HCT116 (cell line): ENCODE measurements around the gene CIC. TPM values are rescaled to one million over a fixed set of nuclear protein-coding genes. Genes with fewer than 3 reads are reported as not detected.

ENCODE experiments used
- ATAC-seq: fragments of 200-7000 bp; cut with Tn5 transposase; 2 replicates; pipeline ENCODE4 v1.9.1; 2020; ENCODE audit warnings: mild to moderate bottlenecking, moderate library complexity
- BruUV-seq: library from RNA; stranded (reverse); fragments of 400-500 nt; replicated peaks from 2 replicates; lab custom pipeline; 2021; lab: Mats Ljungman, UMichigan
- CTCF ChIA-PET: fragments of 300-600 bp; sonication (Branson Sonifier 250); formaldehyde crosslinking; loops from one replicate; lab custom pipeline; 2021; ENCODE audit warnings: antibody characterized with exemption; lab: Charles Lee
- POLR2A ChIA-PET: fragments of 300-600, 350-600 bp; sonication (Branson Sonifier 250); formaldehyde crosslinking; loops from one replicate; lab custom pipeline; 2021; ENCODE audit warnings: antibody characterized with exemption; lab: Charles Lee
- RAD21 ChIA-PET, 2 experiments: fragments of 300-600 bp; sonication (Branson Sonifier 250); formaldehyde crosslinking; loops; one replicate each; lab custom pipeline; 2023; ENCODE audit warnings: low total read pairs in 2 of 2; ENCODE audit not compliant: uncharacterized antibody in 2 of 2, unreplicated experiment in 2 of 2, low non-redundant PET in 1 of 2; lab: Charles Lee
- DNase-seq: peaks from one replicate; pipeline ENCODE4 v3.0.0-alpha.2; 2010; ENCODE audit warnings: low read depth, low spot score
- H2AFZ ChIP-seq: fragments of 200-600 bp; shearing (Covaris generic), sonication (generic); 2 replicates; pipeline ENCODE4 v1.6.1; 2017; ENCODE audit warnings: low read depth, mixed run types, mixed read lengths, antibody characterized with exemption, low read length; ENCODE audit not compliant: poor library complexity, severe bottlenecking
- H3K27ac ChIP-seq: 2 replicates; pipeline ENCODE4 v1.5.1; 2012; ENCODE audit warnings: low read depth, low read length
- H3K27me3 ChIP-seq: fragments of 200-600 bp; sonication (generic); 2 replicates; pipeline ENCODE4 v1.6.1; 2016; ENCODE audit warnings: mixed run types, low read length, mixed read lengths; ENCODE audit not compliant: insufficient read depth
- H3K36me3 ChIP-seq, 2 experiments: fragments of 200-500 bp in 1 of 2; fragments of 200-600 bp in 1 of 2; sonication (Bioruptor generic) in 1 of 2; sonication (generic) in 1 of 2; 2 replicates each; pipeline versions ENCODE4 v1.5.1 to v1.6.1; 2014 to 2016; ENCODE audit warnings: low read length in 2 of 2, inconsistent platforms in 1 of 2, mixed read lengths in 1 of 2, mixed run types in 1 of 2; ENCODE audit not compliant: insufficient read depth in 2 of 2, control insufficient read depth in 1 of 2
- H3K4me1 ChIP-seq, 2 experiments: fragments of 200-600 bp in 1 of 2; sonication (generic) in 1 of 2; 2 replicates each; pipeline versions ENCODE4 v1.5.1 to v1.6.1; 2012 to 2017; ENCODE audit warnings: low read length in 2 of 2, inconsistent platforms in 1 of 2, mild to moderate bottlenecking in 1 of 2, mixed read lengths in 1 of 2, mixed run types in 1 of 2, moderate library complexity in 1 of 2; ENCODE audit not compliant: insufficient read depth in 2 of 2, control insufficient read depth in 1 of 2
- H3K4me2 ChIP-seq: fragments of 200-600 bp; sonication (generic); 2 replicates; pipeline ENCODE4 v1.6.1; 2017; ENCODE audit warnings: mixed run types, low read length, mixed read lengths
- H3K4me3 ChIP-seq, 2 experiments: fragments of 200-600 bp in 1 of 2; sonication (generic) in 1 of 2; replicated peaks in 1 of 2; 2 replicates each; pipeline ENCODE4 v1.5.1; 2011 to 2016; ENCODE audit warnings: low read length in 2 of 2, control low read depth in 1 of 2, low read depth in 1 of 2, mild to moderate bottlenecking in 1 of 2, mixed read lengths in 1 of 2, mixed run types in 1 of 2
- H3K79me2 ChIP-seq: fragments of 200-600 bp; sonication (generic); 2 replicates; pipeline ENCODE4 v1.6.1; 2017; ENCODE audit warnings: mild to moderate bottlenecking, mixed run types, low read length, moderate library complexity, mixed read lengths; ENCODE audit not compliant: insufficient read depth
- H3K9ac ChIP-seq: fragments of 200-600 bp; sonication (generic); 2 replicates; pipeline ENCODE4 v1.6.1; 2016; ENCODE audit warnings: low read length, mixed read lengths
- H3K9me2 ChIP-seq: fragments of 200-600 bp; sonication (generic), shearing (Covaris generic); 2 replicates; pipeline ENCODE4 v1.6.1; 2017; ENCODE audit warnings: mixed run types, mild to moderate bottlenecking, moderate library complexity; ENCODE audit not compliant: insufficient read depth
- H3K9me3 ChIP-seq, 2 experiments: fragments of 200-500 bp in 1 of 2; fragments of 200-600 bp in 1 of 2; sonication (Bioruptor generic) in 1 of 2; sonication (generic) in 1 of 2; 2 replicates each; pipeline ENCODE4 v1.6.1; 2014 to 2017; ENCODE audit warnings: low read length in 2 of 2, mixed read lengths in 2 of 2, inconsistent platforms in 1 of 2, low read depth in 1 of 2, mild to moderate bottlenecking in 1 of 2, mixed run types in 1 of 2, moderate library complexity in 1 of 2; ENCODE audit not compliant: control insufficient read depth in 1 of 2, insufficient read depth in 1 of 2
- H4K20me1 ChIP-seq: fragments of 200-600 bp; sonication (generic), shearing (Covaris generic); 2 replicates; pipeline ENCODE4 v1.6.1; 2017; ENCODE audit warnings: mixed run types, mild to moderate bottlenecking, moderate library complexity; ENCODE audit not compliant: insufficient read depth
- ATF3 ChIP-seq: IDR thresholded peaks from 2 replicates; pipeline ENCODE4 v1.6.1; 2012
- CEBPB ChIP-seq: IDR thresholded peaks from 2 replicates; pipeline ENCODE4 v1.6.1; 2012; ENCODE audit warnings: low read depth
- CTCF ChIP-seq, 3 experiments: fragments of 200-600 bp in 1 of 3; sonication (generic) in 1 of 3; IDR thresholded peaks in 2 of 3; conservative IDR thresholded peaks in 1 of 3; 2 replicates each; pipeline ENCODE4 v1.5.1; 2012 to 2017; ENCODE audit warnings: low read depth in 2 of 3, low read length in 2 of 3, antibody characterized with exemption in 1 of 3, borderline replicate concordance in 1 of 3, control low read depth in 1 of 3, mild to moderate bottlenecking in 1 of 3, mixed read lengths in 1 of 3, mixed run types in 1 of 3, moderate library complexity in 1 of 3; ENCODE audit not compliant: insufficient read depth in 1 of 3
- EGR1 ChIP-seq: IDR thresholded peaks from 2 replicates; pipeline ENCODE4 v1.6.1; 2012; ENCODE audit warnings: low read depth
- EZH2 ChIP-seq: fragments of 200-600 bp; sonication (generic); IDR thresholded peaks from 2 replicates; pipeline ENCODE4 v1.6.1; 2017; ENCODE audit warnings: antibody characterized with exemption, mixed run types
- FOSL1 ChIP-seq: IDR thresholded peaks from 2 replicates; pipeline ENCODE4 v1.6.1; 2012; ENCODE audit warnings: low read depth
- JUND ChIP-seq: IDR thresholded peaks from 2 replicates; pipeline ENCODE4 v1.6.1; 2012
- MAX ChIP-seq: IDR thresholded peaks from 2 replicates; pipeline ENCODE4 v1.6.1; 2012
- POLR2A ChIP-seq: IDR thresholded peaks from 2 replicates; pipeline ENCODE4 v1.7.0; 2011; ENCODE audit warnings: borderline replicate concordance; ENCODE audit not compliant: insufficient read depth, insufficient read length; ENCODE audit errors: extremely low read depth
- POLR2AphosphoS5 ChIP-seq: IDR thresholded peaks from 2 replicates; pipeline ENCODE4 v1.6.1; 2011; ENCODE audit warnings: mild to moderate bottlenecking, low read depth, low read length, moderate library complexity
- RAD21 ChIP-seq: IDR thresholded peaks from 2 replicates; pipeline ENCODE4 v1.6.1; 2012; ENCODE audit warnings: low read depth, mild to moderate bottlenecking
- REST ChIP-seq: IDR thresholded peaks from 2 replicates; pipeline ENCODE4 v1.6.1; 2012; ENCODE audit warnings: low read depth
- SIN3A ChIP-seq: IDR thresholded peaks from 2 replicates; pipeline ENCODE4 v1.6.1; 2012; ENCODE audit warnings: low read depth
- SP1 ChIP-seq: IDR thresholded peaks from 2 replicates; pipeline ENCODE4 v1.6.1; 2012; ENCODE audit warnings: low read depth
- SRF ChIP-seq: IDR thresholded peaks from 2 replicates; pipeline ENCODE4 v1.6.1; 2012; ENCODE audit warnings: low read depth
- TCF7L2 ChIP-seq: IDR thresholded peaks from 2 replicates; pipeline ENCODE4 v1.7.0; 2011; ENCODE audit warnings: borderline replicate concordance, inconsistent platforms; ENCODE audit not compliant: insufficient read depth, insufficient read length; ENCODE audit errors: extremely low read depth
- YY1 ChIP-seq: IDR thresholded peaks from 2 replicates; pipeline ENCODE4 v1.6.1; 2011; ENCODE audit warnings: low read length, low read depth, moderate library complexity, mild to moderate bottlenecking; ENCODE audit not compliant: insufficient replicate concordance; ENCODE audit errors: extremely low read depth
- ZBTB33 ChIP-seq: IDR thresholded peaks from 2 replicates; pipeline ENCODE4 v1.6.1; 2011; ENCODE audit warnings: mild to moderate bottlenecking, low read length, moderate library complexity; ENCODE audit not compliant: insufficient replicate concordance; ENCODE audit errors: extremely low read depth
- ZFX ChIP-seq: fragments of 450-650 bp; IDR thresholded peaks from 2 replicates; pipeline ENCODE4 v1.6.1; 2017
- ZNF274 ChIP-seq: fragments of 200-500 bp; sonication (Bioruptor generic); IDR thresholded peaks from 2 replicates; pipeline ENCODE4 v1.6.1; 2014; ENCODE audit warnings: mild to moderate bottlenecking, low read depth, low read length, inconsistent platforms
- intact Hi-C: fragments of 100-400 bp; cut with micrococcal nuclease; formaldehyde crosslinking; loops from 2 replicates; pipeline ENCODE4 v1.10.0; 2022
- total RNA-seq: library from RNA; stranded (reverse); gene quantifications from one replicate; pipeline ENCODE4 v1.2.1, GENCODE V29; 2021; ENCODE audit not compliant: unreplicated experiment

CIC gene
- total RNA-seq, 1 experiment from 2014 or later, result 52.0 TPM

- intact Hi-C loops, result loop anchor here (1.0 kb wide), 2 partner anchors 82 to 217 kb away; no protein-coding TSS in a partner anchor
- Histone ChIP-seq H3K4me2 (peak within 1 kb of the TSS; percentile 93), H3K9me3 (no peaks in the 10 kb centered on the region), H4K20me1 (no peaks in the 10 kb centered on the region), H3K36me3 (no peaks in the 10 kb centered on the region), H3K79me2 (peaks cover 17% of the 10 kb centered on the region), H3K27ac (peak within 1 kb of the TSS; percentile 62), H3K4me3 (peak within 1 kb of the TSS; percentile 90 to 95), H3K9ac (peak within 1 kb of the TSS; percentile 86), H3K9me2 (no peaks in the 10 kb centered on the region), H3K4me1 (peaks cover 10 to 17% of the 10 kb centered on the region in 2 experiments), H3K27me3 (no peaks in the 10 kb centered on the region), H2AFZ (no peak within 1 kb of the TSS)
- CTCF ChIA-PET, result no interaction called here
- peak; percentile 96 for ATAC-seq
- POLR2A ChIA-PET, result no interaction called here
- BruUV-seq, result no TSS peak
- peak; percentile 97 for DNase-seq
- RAD21 ChIA-PET, result no interaction called here
- TF ChIP-seq SIN3A (no peak), REST (no peak), EZH2 (no peak), JUND (no peak), FOSL1 (no peak), CTCF (IDR thresholded peaks at IDR 0.05 in 2 of 3, conservative IDR thresholded peaks at IDR 0.05 in 1 of 3; ENCODE audit: borderline replicate concordance in 1 of 3, insufficient read depth in 1 of 3, low read depth in 2 of 3, low read length in 2 of 3) (peak in 2 of 3 experiments; percentile 94; a peak in 4 of 6 replicates), POLR2AphosphoS5 (peak; percentile 74), EGR1 (peak; percentile 78), ZFX (no peak; the same call in 1 of the 2 replicates), POLR2A (peak; percentile 31), CEBPB (no peak), TCF7L2 (no peak), RAD21 (no peak), SP1 (peak; percentile 71), SRF (peak; percentile 100), MAX (no peak; the same call in 1 of the 2 replicates), ZBTB33 (no peak), ZNF274 (no peak), ATF3 (no peak), YY1 (no peak)
These were observed 56.4 kb downstream of the CIC start, which contains the start of gene MEGF8 for GRCh38 chr19:42325308-42325895. Gene MEGF8 (plus strand): TSS chr19:42325635. CDS start chr19:42326244, 609 bp downstream.
